GM12872 (cell line): ENCODE data around the gene PRLHR.

Experiments used
- CTCF ChIP-seq: IDR thresholded peaks from 3 replicates; pipeline ENCODE4 v1.5.1; 2011; ENCODE audit warnings: low read depth, mild to moderate bottlenecking, low read length, moderate library complexity; ENCODE audit not compliant: insufficient read depth

PRLHR gene

GRCh38 chr10:118596426-118597124 is 1.1 kb upstream of the PRLHR start:
- TF ChIP-seq CTCF = no peak

DNA sequence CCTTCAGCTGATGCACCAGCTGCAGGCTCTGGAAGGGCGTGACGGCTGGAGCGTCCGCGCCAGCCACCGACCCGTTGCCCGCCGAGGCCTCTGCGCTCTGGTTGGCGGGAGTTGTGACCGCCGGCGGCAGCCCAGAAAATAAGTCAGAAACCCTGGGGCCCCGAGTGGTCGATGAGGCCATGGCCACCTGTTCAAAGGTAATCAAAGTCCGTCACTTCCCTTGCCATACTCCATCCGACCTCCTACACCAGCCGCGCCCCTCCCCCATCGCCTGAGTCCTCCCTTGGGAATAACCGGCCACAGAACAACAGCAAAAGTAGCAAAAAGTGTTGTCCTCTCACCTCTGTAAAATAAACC is 406 bp downstream of the PRLHR start:
- no peak for TF ChIP-seq CTCF

- TF ChIP-seq CTCF = no peak
Observed at GRCh38 chr10:118594392-118595063, 920 bp downstream of the PRLHR start.

GRCh38 chr10:118592675-118593330 is 2.6 kb downstream of the PRLHR start:
- no peak for TF ChIP-seq CTCF

- no peak for TF ChIP-seq CTCF
Observed at GRCh38 chr10:118590334-118590733, 5.1 kb downstream of the PRLHR start.

DNA sequence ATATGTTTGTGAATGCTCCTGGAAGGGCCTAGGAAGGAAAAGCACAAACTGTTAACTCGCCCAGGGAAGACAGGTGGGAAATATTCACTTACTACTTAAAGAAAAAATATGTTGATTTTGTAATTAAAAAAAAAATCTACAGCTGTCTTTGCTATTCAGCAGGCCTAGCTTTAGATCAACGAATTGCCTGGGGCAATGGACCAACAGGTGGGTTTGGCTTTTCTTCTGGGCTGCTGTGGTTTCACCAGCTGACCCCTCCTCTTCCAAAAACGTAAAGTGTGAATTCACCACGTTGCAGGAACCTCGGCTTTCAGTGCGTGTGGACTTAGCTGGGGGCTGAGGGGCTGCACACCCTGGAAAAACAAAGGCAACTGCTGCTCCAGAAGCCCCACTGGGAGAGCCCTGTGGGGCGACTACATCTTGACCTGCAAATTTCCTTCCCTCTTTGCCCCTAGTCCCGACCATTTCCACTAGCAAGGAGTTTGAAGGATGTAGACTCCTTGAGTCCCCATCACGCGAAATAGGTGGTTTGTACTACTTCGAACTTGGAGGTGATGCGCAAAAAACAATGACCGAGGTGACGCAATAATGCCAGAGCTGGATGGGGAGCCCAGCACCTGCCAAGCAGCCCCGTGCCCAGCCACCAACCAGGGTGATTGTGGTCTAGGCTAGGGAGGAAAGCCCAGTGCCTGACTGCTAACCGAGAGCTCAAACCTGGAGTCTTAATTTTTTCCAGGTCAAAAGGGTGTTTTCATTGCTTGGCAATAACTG is 7.4 kb downstream of the PRLHR start:
- TF ChIP-seq CTCF = no peak

- TF ChIP-seq CTCF = no peak
Observed at GRCh38 chr10:118586911-118587310, 8.5 kb downstream of the PRLHR start.
